Measurements from ENCODE around the gene MTF1. TPM values are rescaled to one million over a fixed set of nuclear protein-coding genes. Genes with fewer than 3 reads are reported as not detected.

The MTF1 gene
- total and polyA plus RNA-seq, 2 donors (not counting 1 experiment from before 2014, with no cell fraction given): 4.5 to 8.4 TPM

GRCh38 chr1:37845786-37846185 is 13.6 kb downstream of the MTF1 start:
- no peak overlapping the region for H2AFZ ChIP-seq (ENCODE audit: low read length)
- H4K20me1 ChIP-seq (ENCODE audit: control insufficient read depth, extremely low read depth, insufficient read depth, low read length): no peaks in the 10 kb centered on the region
- H3K27ac ChIP-seq (ENCODE audit: insufficient read depth, low read length): no peak overlapping the region
- no peaks in the 10 kb centered on the region for H3K9me3 ChIP-seq (ENCODE audit: control insufficient read depth, insufficient read depth, low read depth, low read length)
- peaks cover 46% of the 10 kb centered on the region for H3K79me2 ChIP-seq (ENCODE audit: control insufficient read depth, insufficient read depth, low read length)
- H3K9ac ChIP-seq (ENCODE audit: insufficient read depth, low read length): no peak overlapping the region
- H3K4me1 ChIP-seq (ENCODE audit: control insufficient read depth, extremely low read depth, insufficient read depth, low read length): no peaks in the 10 kb centered on the region
- peaks cover 3% of the 10 kb centered on the region for H3K36me3 ChIP-seq (ENCODE audit: control insufficient read depth, insufficient read depth, low read length)
- TF ChIP-seq, protein P1, sequence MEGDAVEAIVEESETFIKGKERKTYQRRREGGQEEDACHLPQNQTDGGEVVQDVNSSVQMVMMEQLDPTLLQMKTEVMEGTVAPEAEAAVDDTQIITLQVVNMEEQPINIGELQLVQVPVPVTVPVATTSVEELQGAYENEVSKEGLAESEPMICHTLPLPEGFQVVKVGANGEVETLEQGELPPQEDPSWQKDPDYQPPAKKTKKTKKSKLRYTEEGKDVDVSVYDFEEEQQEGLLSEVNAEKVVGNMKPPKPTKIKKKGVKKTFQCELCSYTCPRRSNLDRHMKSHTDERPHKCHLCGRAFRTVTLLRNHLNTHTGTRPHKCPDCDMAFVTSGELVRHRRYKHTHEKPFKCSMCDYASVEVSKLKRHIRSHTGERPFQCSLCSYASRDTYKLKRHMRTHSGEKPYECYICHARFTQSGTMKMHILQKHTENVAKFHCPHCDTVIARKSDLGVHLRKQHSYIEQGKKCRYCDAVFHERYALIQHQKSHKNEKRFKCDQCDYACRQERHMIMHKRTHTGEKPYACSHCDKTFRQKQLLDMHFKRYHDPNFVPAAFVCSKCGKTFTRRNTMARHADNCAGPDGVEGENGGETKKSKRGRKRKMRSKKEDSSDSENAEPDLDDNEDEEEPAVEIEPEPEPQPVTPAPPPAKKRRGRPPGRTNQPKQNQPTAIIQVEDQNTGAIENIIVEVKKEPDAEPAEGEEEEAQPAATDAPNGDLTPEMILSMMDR (conservative IDR thresholded peaks at IDR 0.05 in 1 of 2, IDR thresholded peaks at IDR 0.05 in 1 of 2; ENCODE audit: low read depth in 1 of 2, low read length in 2 of 2): no peak
- no peak for TF ChIP-seq EZH2 (IDR thresholded peaks at IDR 0.05; ENCODE audit: low read length, missing control alignments)
- H3K27me3 ChIP-seq (ENCODE audit: control insufficient read depth, insufficient read depth, low read length): no peaks in the 10 kb centered on the region
- no peak for DNase-seq (ENCODE audit: low read depth in 2 of 2)
- no peak overlapping the region for H3K4me2 ChIP-seq (ENCODE audit: extremely low read depth, insufficient read depth, low read length)
- no peak overlapping the region for H3K4me3 ChIP-seq (replicated peaks in 1 of 4; ENCODE audit: control extremely low read depth in 1 of 4, insufficient read depth in 1 of 4, low read depth in 3 of 4, low read length in 4 of 4)

- no peak overlapping the region for H3K9ac ChIP-seq (ENCODE audit: insufficient read depth, low read length)
- no peak overlapping the region for H3K4me3 ChIP-seq (replicated peaks in 1 of 4; ENCODE audit: control extremely low read depth in 1 of 4, insufficient read depth in 1 of 4, low read depth in 3 of 4, low read length in 4 of 4)
- no peaks in the 10 kb centered on the region for H3K27me3 ChIP-seq (ENCODE audit: control insufficient read depth, insufficient read depth, low read length)
- peaks cover 3% of the 10 kb centered on the region for H3K36me3 ChIP-seq (ENCODE audit: control insufficient read depth, insufficient read depth, low read length)
- no peak overlapping the region for H3K4me2 ChIP-seq (ENCODE audit: extremely low read depth, insufficient read depth, low read length)
- TF ChIP-seq EZH2 (IDR thresholded peaks at IDR 0.05; ENCODE audit: low read length, missing control alignments): no peak
- TF ChIP-seq, protein P1 (conservative IDR thresholded peaks at IDR 0.05 in 1 of 2, IDR thresholded peaks at IDR 0.05 in 1 of 2; ENCODE audit: low read depth in 1 of 2, low read length in 2 of 2): no peak
- H3K27ac ChIP-seq (ENCODE audit: insufficient read depth, low read length): no peak overlapping the region
- no peaks in the 10 kb centered on the region for H3K9me3 ChIP-seq (ENCODE audit: control insufficient read depth, insufficient read depth, low read depth, low read length)
- H4K20me1 ChIP-seq (ENCODE audit: control insufficient read depth, extremely low read depth, insufficient read depth, low read length): no peaks in the 10 kb centered on the region
- H3K79me2 ChIP-seq (ENCODE audit: control insufficient read depth, insufficient read depth, low read length): peaks cover 39% of the 10 kb centered on the region
- H2AFZ ChIP-seq (ENCODE audit: low read length): no peak overlapping the region
- H3K4me1 ChIP-seq (ENCODE audit: control insufficient read depth, extremely low read depth, insufficient read depth, low read length): no peaks in the 10 kb centered on the region
- DNase-seq (ENCODE audit: low read depth in 2 of 2): no peak
Measured at GRCh38 chr1:37845049-37845646, 14.2 kb downstream of the MTF1 start.

GRCh38 chr1:37844536-37844935 is 14.9 kb downstream of the MTF1 start:
- H3K4me2 ChIP-seq (ENCODE audit: extremely low read depth, insufficient read depth, low read length): no peak overlapping the region
- no peaks in the 10 kb centered on the region for H3K9me3 ChIP-seq (ENCODE audit: control insufficient read depth, insufficient read depth, low read depth, low read length)
- no peaks in the 10 kb centered on the region for H4K20me1 ChIP-seq (ENCODE audit: control insufficient read depth, extremely low read depth, insufficient read depth, low read length)
- no peak overlapping the region for H2AFZ ChIP-seq (ENCODE audit: low read length)
- TF ChIP-seq, protein P1 (conservative IDR thresholded peaks at IDR 0.05 in 1 of 2, IDR thresholded peaks at IDR 0.05 in 1 of 2; ENCODE audit: low read depth in 1 of 2, low read length in 2 of 2): no peak
- TF ChIP-seq EZH2 (IDR thresholded peaks at IDR 0.05; ENCODE audit: low read length, missing control alignments): no peak
- H3K9ac ChIP-seq (ENCODE audit: insufficient read depth, low read length): no peak overlapping the region
- DNase-seq (ENCODE audit: low read depth in 2 of 2): no peak
- no peak overlapping the region for H3K27ac ChIP-seq (ENCODE audit: insufficient read depth, low read length)
- H3K4me1 ChIP-seq (ENCODE audit: control insufficient read depth, extremely low read depth, insufficient read depth, low read length): no peaks in the 10 kb centered on the region
- no peak overlapping the region for H3K4me3 ChIP-seq (replicated peaks in 1 of 4; ENCODE audit: control extremely low read depth in 1 of 4, insufficient read depth in 1 of 4, low read depth in 3 of 4, low read length in 4 of 4)
- peaks cover 7% of the 10 kb centered on the region for H3K36me3 ChIP-seq (ENCODE audit: control insufficient read depth, insufficient read depth, low read length)
- H3K79me2 ChIP-seq (ENCODE audit: control insufficient read depth, insufficient read depth, low read length): peaks cover 33% of the 10 kb centered on the region
- no peaks in the 10 kb centered on the region for H3K27me3 ChIP-seq (ENCODE audit: control insufficient read depth, insufficient read depth, low read length)

All from fibroblast of lung (primary cell).